HUES64 (cell line): ENCODE data around the gene CTDSP2.

Source experiments
- H3K27ac ChIP-seq: 2 replicates; pipeline ENCODE4 v1.7.0; 2013; ENCODE audit warnings: low read depth, low read length, inconsistent platforms
- H3K27me3 ChIP-seq: 2 replicates; pipeline ENCODE4 v1.6.1; 2013; ENCODE audit warnings: mild to moderate bottlenecking, low read length; ENCODE audit not compliant: insufficient read depth
- H3K36me3 ChIP-seq: 2 replicates; pipeline ENCODE4 v1.6.1; 2013; ENCODE audit warnings: mild to moderate bottlenecking, low read length; ENCODE audit not compliant: insufficient read depth
- H3K4me1 ChIP-seq: 2 replicates; pipeline ENCODE4 v1.6.1; 2013; ENCODE audit warnings: mild to moderate bottlenecking, low read length, moderate library complexity; ENCODE audit not compliant: insufficient read depth
- H3K4me3 ChIP-seq: 2 replicates; pipeline ENCODE4 v1.5.1; 2013; ENCODE audit warnings: mild to moderate bottlenecking, low read length, moderate library complexity
- H3K9ac ChIP-seq: 2 replicates; pipeline ENCODE4 v1.6.1; 2013; ENCODE audit warnings: mild to moderate bottlenecking, low read depth, low read length
- H3K9me3 ChIP-seq: 2 replicates; pipeline ENCODE4 v1.6.1; 2013; ENCODE audit warnings: low read depth, low read length; ENCODE audit not compliant: insufficient read depth
- WGBS: fragments of 150-250, 120-280 bp; methylation state at CpG from one replicate; pipeline ENCODE4 v1.1.7; 2013; ENCODE audit warnings: missing lambda C conversion rate; 5-methylcytosine and 5-hydroxymethylcytosine counted together

Gene CTDSP2

DNA sequence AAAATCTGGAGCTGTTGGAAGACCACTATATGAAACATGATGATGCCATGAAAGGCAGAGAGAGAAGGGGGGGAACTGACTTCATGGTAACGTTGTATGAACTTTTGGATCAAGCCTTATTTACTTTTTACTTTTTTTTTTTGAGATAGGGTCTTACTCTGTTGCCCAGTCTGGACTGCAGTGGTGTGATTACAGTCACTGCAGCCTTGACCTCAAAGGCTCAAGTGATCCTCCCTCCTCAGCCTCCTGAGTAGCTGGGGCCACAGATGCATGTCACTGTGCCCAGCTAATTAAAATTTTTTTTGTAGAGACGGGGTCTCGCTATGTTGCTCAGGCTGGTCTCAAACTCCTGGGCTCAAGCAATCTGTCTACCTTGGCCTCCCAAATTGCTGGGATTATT lies 31.3 kb upstream of the CTDSP2 start:
- H3K27me3 ChIP-seq: no peaks in the 10 kb centered on the region
- no peaks in the 10 kb centered on the region for H3K9me3 ChIP-seq
- 92% methylated on average over 3 of the region's 3 CpGs for WGBS
- no peak overlapping the region for H3K4me3 ChIP-seq
- no peak overlapping the region for H3K27ac ChIP-seq
- H3K36me3 ChIP-seq: no peaks in the 10 kb centered on the region
- H3K4me1 ChIP-seq: no peaks in the 10 kb centered on the region
- H3K9ac ChIP-seq: no peak overlapping the region

DNA sequence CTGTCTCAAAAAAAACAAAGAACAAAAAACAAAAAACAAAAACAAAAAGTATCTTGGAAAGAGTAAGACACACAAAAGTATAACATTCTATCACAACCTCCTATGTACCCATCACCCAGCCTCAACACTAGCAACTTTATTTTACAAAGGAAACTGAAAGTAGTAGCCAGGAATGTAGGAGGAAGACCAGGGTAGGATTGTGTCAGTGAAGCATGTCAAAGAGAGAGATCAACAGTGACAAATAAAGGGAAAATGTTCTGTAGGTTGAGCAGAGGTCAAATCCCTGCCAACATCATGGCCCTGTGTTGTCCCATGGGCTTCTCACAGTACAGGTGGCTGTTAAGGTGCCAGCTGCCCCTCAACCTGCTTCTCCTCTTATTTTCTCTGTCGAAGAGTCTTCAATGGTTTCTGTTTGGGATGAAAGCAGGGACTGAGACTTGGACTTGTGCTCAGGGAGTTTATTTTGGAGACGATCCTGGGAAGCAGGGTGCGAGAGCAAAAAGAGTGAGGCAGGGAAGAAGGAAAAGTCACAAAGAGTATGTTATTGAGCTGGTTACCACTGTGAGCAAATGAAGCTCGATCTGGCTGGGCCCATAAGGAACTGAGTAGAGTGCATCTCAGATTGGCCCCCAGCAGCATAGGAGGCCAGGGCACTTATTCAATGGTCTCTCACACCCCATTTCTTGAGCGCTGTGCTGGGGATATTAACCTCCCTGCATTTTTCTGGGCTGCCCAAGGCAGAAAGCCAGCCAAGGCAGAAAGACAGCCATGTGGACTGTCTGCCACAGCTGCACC lies 29.4 kb upstream of the CTDSP2 start:
- H3K4me3 ChIP-seq: no peak overlapping the region
- no peak overlapping the region for H3K27ac ChIP-seq
- no peaks in the 10 kb centered on the region for H3K36me3 ChIP-seq
- H3K4me1 ChIP-seq: no peaks in the 10 kb centered on the region
- no peak overlapping the region for H3K9ac ChIP-seq
- 91% methylated on average over 5 of the region's 5 CpGs for WGBS
- H3K27me3 ChIP-seq: no peaks in the 10 kb centered on the region
- no peaks in the 10 kb centered on the region for H3K9me3 ChIP-seq

DNA sequence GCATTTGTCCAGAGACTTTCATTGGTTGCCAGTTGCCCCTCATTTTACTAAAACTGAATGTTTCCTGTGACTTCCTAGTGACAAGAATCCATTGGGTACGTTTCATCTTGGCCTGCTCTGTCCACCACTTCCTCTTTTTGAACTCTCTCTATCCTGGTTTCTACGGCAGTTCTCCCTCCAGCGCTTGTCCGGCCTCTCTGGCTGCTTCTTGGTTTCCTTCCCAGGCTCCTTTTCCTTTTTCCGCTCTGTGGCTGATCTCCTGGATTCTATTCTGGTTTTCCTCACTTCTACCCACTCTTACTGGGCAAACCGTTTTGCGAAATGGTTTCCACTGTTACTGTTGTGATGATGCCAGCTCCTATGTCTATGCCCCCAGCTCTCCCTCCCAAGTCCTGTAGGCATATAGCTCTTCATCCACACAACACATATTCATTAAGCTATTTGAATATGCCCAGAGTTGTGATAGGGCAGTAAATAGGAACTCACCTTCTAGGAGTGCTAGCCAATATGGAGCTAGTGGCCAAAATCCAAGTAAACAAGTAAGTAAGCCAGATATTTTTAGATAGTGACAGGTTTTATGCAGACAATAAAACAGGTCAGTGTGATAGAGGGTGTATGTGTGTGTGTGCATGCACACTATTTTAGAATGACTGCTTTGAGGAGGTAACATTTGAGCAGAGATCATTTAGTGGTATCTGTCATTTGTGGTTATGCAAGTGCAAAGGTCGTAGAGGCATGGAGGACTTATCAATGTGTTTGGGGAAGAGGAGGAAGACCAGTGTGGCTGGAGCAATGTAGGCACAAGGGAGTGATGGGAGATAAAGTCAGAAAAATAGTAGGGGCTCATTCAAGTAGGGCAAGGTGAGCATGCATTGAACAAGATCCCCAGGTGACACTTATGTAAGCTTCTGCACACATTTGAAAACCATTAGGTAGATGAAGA lies 27.9 kb upstream of the CTDSP2 start:
- Histone ChIP-seq H3K4me1 (0 out of 2 replicates have a peak, but pooled peaks cover 1% of the 10 kb centered on the region), H3K27ac (no peak overlapping the region), H3K4me3 (no peak overlapping the region), H3K27me3 (no peaks in the 10 kb centered on the region), H3K9ac (no peak overlapping the region), H3K9me3 (no peaks in the 10 kb centered on the region), H3K36me3 (no peaks in the 10 kb centered on the region)
- WGBS: 91% methylated on average over 8 of the region's 8 CpGs

DNA sequence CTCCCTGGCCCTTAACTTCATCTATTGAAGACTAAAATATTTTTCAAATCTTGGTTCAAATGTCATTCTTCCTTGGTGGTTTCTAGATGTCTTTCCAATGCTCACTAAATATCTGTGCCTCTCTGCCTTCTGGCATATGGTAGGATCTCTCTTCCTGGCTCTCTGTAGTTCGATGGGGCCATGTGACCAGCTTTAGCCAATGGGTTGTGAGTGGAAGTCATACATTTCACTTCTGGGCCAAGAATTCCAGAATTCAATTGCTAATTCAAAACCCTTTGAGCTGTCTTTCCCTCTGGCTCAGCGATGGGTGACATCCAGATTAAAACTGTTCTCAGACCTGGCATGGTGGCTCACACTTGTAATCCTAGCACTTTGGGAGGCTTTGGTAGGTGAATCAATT lies 25.8 kb upstream of the CTDSP2 start:
- Histone ChIP-seq H3K9ac (no peak overlapping the region), H3K4me3 (no peak overlapping the region), H3K27me3 (no peaks in the 10 kb centered on the region), H3K36me3 (no peaks in the 10 kb centered on the region), H3K9me3 (no peaks in the 10 kb centered on the region), H3K4me1 (peaks cover 13% of the 10 kb centered on the region; the same call in 1 of the 2 replicates), H3K27ac (no peak overlapping the region)
- WGBS: 85% methylated on average over 2 of the region's 2 CpGs

DNA sequence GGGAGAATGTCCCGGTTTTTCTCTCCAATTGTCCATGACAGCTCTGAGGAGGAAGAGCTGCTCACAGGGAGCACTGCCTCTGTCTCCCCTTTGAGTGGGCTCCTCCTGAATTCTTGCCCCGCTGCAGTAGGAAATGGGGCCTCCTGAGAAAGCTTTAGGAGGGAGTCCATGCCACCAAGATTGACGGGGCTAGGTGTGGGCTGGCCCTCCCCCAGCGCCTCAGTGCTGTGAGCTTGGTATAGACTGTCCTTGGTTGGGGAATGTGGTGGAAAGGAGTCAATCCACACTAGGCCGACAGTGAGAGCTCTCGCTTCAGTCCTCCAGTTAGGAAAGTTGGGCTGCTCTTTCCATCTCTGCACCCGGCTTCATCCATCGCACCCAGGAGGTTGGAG lies 23.4 kb upstream of the CTDSP2 start:
- H3K9ac ChIP-seq: no peak overlapping the region
- H3K4me1 ChIP-seq: peaks cover 17% of the 10 kb centered on the region
- H3K4me3 ChIP-seq: no peak overlapping the region
- no peaks in the 10 kb centered on the region for H3K36me3 ChIP-seq
- no peak overlapping the region for H3K27ac ChIP-seq
- no peaks in the 10 kb centered on the region for H3K9me3 ChIP-seq
- WGBS: 95% methylated on average over 8 of the region's 8 CpGs
- peaks cover 18% of the 10 kb centered on the region for H3K27me3 ChIP-seq

DNA sequence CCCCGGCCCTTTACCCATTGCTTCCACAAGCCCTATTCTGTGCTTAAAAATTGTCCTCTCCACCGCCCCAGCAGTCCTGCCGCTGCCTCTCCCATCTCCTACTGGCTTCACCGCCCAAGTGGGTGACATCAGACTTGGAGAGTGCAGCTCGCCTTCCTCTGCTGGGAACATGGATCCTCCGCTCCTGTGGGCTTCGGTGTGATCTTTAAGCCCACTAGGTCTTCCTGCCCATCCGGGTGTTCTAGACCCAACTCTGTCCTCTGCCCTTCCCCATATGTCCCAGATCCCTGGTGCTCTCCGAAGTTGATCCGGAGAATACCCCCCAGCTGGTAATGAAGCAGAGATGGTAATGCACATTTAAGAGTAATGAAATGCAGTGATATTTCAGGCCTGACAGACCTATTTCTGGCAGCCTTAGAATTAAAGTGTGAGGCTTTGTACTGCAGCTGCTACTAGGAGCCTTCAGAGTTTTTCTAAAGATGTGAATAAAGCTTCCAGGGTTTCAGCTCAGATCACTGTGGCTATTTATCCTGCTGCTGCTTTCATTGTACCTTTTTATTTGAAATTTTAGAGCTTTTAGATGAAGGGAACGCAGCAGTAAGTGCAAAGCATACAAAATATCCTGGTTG lies 22.9 kb upstream of the CTDSP2 start:
- Histone ChIP-seq H3K27me3 (peaks cover 23% of the 10 kb centered on the region), H3K9ac (no peak overlapping the region), H3K4me3 (no peak overlapping the region), H3K27ac (no peak overlapping the region), H3K9me3 (no peaks in the 10 kb centered on the region), H3K4me1 (peaks cover 22% of the 10 kb centered on the region), H3K36me3 (no peaks in the 10 kb centered on the region)
- WGBS: 85% methylated on average over 11 of the region's 11 CpGs

DNA sequence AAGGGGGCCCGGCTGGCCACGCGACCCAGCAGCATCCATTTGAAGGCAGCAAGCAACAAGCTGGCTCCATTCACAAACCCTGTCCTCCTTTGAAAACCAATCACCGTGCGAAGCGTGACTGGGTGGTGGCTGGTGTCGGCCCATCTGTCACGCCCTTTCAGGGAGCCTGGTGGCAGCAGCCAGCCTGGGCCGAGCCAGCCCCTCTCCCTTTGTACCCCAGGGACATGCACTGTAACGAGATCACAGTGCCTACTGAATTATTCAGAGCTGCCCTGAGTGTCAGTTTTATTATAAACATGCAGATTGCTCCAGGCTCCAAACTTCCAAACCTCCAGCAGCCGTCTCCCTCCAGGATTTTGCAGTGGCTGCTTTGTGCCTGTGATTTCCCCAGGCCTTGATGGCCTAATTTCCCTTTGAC lies 22.3 kb upstream of the CTDSP2 start:
- no peak overlapping the region for H3K4me3 ChIP-seq
- no peak overlapping the region for H3K9ac ChIP-seq
- no peaks in the 10 kb centered on the region for H3K9me3 ChIP-seq
- WGBS: 58% methylated on average over 11 of the region's 11 CpGs
- H3K4me1 ChIP-seq: peaks cover 27% of the 10 kb centered on the region
- peaks cover 29% of the 10 kb centered on the region for H3K27me3 ChIP-seq
- H3K27ac ChIP-seq: no peak overlapping the region
- no peaks in the 10 kb centered on the region for H3K36me3 ChIP-seq

DNA sequence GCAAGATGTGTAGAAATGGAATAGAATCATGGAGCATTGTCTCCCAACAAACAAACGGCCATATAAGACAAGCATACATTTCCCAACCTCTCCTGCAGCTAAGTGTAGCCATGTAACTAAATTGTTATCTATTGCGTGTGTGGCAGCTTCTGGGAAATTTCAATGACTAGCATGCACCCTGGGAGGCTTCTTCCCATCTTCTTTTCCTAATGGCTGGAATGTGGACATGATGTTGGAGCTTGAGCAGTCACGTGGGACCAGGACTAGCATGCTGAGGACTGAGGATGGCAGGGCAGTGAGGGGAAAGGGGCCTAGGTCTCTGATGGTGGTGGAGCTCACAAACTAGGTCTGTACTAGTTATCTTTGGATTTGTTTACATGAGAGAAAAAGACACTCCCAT lies 21.7 kb upstream of the CTDSP2 start:
- WGBS: 79% methylated on average over 3 of the region's 3 CpGs
- peaks cover 27% of the 10 kb centered on the region for H3K4me1 ChIP-seq
- H3K36me3 ChIP-seq: no peaks in the 10 kb centered on the region
- no peak overlapping the region for H3K4me3 ChIP-seq
- no peaks in the 10 kb centered on the region for H3K9me3 ChIP-seq
- peaks cover 33% of the 10 kb centered on the region for H3K27me3 ChIP-seq
- H3K27ac ChIP-seq: no peak overlapping the region
- no peak overlapping the region for H3K9ac ChIP-seq

DNA sequence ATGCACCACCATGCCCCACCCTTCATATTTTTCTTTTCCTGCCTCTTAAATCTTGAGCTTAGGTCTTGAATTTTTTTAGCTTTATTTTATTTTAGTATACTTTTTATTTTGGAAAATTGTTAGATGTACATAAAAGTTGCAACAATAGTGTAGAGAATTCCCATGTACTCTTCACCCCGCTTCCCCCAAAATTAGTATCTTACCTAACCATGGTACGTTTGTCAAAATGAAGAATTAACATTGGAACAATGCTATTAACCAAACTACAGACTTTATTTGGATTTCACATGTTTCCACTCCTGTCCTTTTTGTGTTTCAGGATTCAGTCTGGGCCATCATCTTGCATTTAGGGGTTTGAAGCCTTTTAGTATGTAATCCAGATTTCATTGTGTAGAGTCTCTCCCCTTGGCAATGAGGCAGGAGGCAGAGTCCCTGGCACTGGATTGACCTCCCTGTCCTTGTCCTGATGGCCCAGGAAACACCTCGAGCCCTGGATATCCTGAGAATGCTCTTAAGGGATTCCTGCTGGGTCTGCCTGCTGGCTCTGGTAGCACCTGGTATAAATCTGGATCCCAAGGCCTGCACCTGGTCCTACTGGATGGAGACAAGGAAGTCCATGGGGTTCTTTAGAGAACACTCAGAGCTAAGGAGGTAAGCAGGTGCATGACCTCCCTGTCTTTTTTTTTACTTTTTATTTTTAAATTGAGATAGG lies 19.9 kb upstream of the CTDSP2 start:
- H3K36me3 ChIP-seq: no peaks in the 10 kb centered on the region
- no peak overlapping the region for H3K4me3 ChIP-seq
- no peak overlapping the region for H3K9ac ChIP-seq
- no peaks in the 10 kb centered on the region for H3K9me3 ChIP-seq
- 86% methylated on average over 3 of the region's 3 CpGs for WGBS
- H3K27me3 ChIP-seq: peaks cover 37% of the 10 kb centered on the region
- H3K27ac ChIP-seq: no peak overlapping the region
- H3K4me1 ChIP-seq: peaks cover 30% of the 10 kb centered on the region

DNA sequence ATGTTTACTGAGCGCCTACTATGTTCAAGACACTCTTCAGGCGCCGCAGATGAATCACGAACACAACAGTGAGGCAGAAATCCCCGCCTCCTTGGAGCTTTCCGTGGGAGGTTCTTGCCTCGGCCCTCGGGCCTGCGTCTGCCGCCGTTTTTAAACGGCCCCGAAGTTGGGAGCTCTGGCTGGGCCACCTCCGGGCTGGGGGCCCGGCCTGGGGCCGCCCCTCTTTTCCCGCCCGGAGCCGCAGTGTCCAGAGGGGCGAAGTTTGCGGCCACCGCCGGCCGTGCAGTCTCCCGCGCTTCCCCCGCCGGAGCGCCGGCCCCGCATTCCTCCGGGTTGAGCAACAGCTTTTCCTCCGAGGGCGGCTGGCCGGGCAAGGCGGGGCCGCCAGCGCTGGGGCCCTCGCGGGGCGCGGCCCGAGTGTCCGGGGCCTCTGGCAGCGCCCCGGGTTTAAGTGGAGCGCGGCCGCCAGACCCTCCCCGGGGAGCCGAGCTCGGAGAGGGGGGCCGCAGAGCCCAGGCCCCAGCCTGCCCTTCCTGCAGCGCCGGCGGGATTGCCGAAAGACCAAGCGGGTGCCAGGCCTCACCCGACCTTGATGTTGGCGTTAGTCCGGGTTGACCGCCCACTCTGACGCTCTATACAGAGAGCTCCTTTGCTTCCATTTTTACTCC lies 18.7 kb upstream of the CTDSP2 start:
- WGBS: 4% methylated on average over 63 of the region's 63 CpGs
- peaks cover 37% of the 10 kb centered on the region for H3K27me3 ChIP-seq
- H3K36me3 ChIP-seq: no peaks in the 10 kb centered on the region
- H3K4me3 ChIP-seq: peak overlapping the region; percentile 55
- no peak overlapping the region for H3K27ac ChIP-seq
- H3K4me1 ChIP-seq: peaks cover 30% of the 10 kb centered on the region
- H3K9ac ChIP-seq: peak overlapping the region; percentile 75
- no peaks in the 10 kb centered on the region for H3K9me3 ChIP-seq
